ENCODE data around the gene EXOC6. TPM values are rescaled to one million over a fixed set of nuclear protein-coding genes. Genes with fewer than 3 reads are reported as not detected.

Gene EXOC6
- total and polyA plus RNA-seq, 2 of the 13 experiments (the other 11 are each of a cell fraction or from before 2014, with no cell fraction given) = 22.2 to 29.2 TPM

DNA sequence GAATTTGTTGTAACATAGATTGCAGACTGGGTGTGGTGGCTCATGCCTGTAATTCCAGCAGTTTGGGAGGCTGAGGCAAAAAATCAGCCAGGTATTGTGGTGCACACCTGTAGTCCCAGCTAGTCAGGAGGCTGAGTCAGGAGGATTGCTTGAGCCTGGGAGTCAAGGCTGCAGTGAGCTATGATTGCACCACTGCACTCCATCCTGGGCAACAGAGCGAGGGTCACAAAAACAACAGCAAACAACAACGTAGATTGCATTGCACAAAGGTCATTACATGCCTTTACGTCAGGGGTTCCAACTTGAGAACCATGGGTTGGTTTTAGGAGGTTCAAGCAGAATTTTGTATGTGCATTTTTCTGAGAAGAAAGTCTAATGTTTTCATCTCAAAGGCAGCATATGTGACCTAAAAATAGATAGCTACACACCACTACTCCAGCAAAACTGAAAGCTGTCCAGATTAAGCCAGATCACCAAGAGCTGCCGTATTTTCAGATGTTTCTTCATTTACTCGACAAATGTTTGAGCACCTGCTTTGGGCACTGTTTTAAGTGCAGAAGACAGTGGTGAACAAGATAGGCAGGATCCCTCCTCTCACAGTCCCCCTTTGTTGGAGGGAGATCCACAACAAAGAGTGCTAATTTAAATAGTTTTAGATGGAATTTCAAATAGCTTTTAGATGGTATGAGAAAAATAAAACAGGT lies 183.9 kb downstream of the EXOC6 start (continued):
- TF ChIP-seq ZNF460 (CRISPR knock-in tag; IDR thresholded peaks at IDR 0.05; ENCODE audit: borderline replicate concordance) (peak; percentile 39), ZMYM3 (CRISPR knock-in tag; IDR thresholded peaks at IDR 0.05) (peak; percentile 94), HMG20A (CRISPR knock-in tag; IDR thresholded peaks at IDR 0.05; ENCODE audit: borderline replicate concordance) (no peak), HNF4A (CRISPR knock-in tag; IDR thresholded peaks at IDR 0.05) (peak; percentile 73), ZNF670 (CRISPR knock-in tag; IDR thresholded peaks at IDR 0.05; ENCODE audit: borderline replicate concordance) (0 out of 2 replicates have a peak, but pooled peaks have one; percentile 36), ZMYM2 (CRISPR knock-in tag; IDR thresholded peaks at IDR 0.05) (0 out of 2 replicates have a peak, but pooled peaks have one; percentile 40), KDM1A (CRISPR knock-in tag; IDR thresholded peaks at IDR 0.05) (peak; percentile 74; the same call in 1 of the 2 replicates), LCORL (IDR thresholded peaks at IDR 0.05) (no peak), LCORL (CRISPR knock-in tag; IDR thresholded peaks at IDR 0.05) (no peak), KAT2B (IDR thresholded peaks at IDR 0.05; ENCODE audit: borderline replicate concordance, low read depth, low read length) (no peak), DMAP1 (CRISPR knock-in tag; IDR thresholded peaks at IDR 0.05) (0 out of 2 replicates have a peak, but pooled peaks have one; percentile 14), ZNF3 (CRISPR knock-in tag; IDR thresholded peaks at IDR 0.05) (peak; percentile 94), ZNF7 (CRISPR knock-in tag; IDR thresholded peaks at IDR 0.05) (no peak), FOXO1 (CRISPR knock-in tag; IDR thresholded peaks at IDR 0.05) (0 out of 2 replicates have a peak, but pooled peaks have one; percentile 35)
- TF ChIP-seq, protein P1, sequence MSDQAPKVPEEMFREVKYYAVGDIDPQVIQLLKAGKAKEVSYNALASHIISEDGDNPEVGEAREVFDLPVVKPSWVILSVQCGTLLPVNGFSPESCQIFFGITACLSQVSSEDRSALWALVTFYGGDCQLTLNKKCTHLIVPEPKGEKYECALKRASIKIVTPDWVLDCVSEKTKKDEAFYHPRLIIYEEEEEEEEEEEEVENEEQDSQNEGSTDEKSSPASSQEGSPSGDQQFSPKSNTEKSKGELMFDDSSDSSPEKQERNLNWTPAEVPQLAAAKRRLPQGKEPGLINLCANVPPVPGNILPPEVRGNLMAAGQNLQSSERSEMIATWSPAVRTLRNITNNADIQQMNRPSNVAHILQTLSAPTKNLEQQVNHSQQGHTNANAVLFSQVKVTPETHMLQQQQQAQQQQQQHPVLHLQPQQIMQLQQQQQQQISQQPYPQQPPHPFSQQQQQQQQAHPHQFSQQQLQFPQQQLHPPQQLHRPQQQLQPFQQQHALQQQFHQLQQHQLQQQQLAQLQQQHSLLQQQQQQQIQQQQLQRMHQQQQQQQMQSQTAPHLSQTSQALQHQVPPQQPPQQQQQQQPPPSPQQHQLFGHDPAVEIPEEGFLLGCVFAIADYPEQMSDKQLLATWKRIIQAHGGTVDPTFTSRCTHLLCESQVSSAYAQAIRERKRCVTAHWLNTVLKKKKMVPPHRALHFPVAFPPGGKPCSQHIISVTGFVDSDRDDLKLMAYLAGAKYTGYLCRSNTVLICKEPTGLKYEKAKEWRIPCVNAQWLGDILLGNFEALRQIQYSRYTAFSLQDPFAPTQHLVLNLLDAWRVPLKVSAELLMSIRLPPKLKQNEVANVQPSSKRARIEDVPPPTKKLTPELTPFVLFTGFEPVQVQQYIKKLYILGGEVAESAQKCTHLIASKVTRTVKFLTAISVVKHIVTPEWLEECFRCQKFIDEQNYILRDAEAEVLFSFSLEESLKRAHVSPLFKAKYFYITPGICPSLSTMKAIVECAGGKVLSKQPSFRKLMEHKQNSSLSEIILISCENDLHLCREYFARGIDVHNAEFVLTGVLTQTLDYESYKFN (CRISPR knock-in tag; conservative IDR thresholded peaks at IDR 0.05) = 0 out of 2 replicates have a peak, but pooled peaks have one; percentile 19
- TF ChIP-seq, protein P2, sequence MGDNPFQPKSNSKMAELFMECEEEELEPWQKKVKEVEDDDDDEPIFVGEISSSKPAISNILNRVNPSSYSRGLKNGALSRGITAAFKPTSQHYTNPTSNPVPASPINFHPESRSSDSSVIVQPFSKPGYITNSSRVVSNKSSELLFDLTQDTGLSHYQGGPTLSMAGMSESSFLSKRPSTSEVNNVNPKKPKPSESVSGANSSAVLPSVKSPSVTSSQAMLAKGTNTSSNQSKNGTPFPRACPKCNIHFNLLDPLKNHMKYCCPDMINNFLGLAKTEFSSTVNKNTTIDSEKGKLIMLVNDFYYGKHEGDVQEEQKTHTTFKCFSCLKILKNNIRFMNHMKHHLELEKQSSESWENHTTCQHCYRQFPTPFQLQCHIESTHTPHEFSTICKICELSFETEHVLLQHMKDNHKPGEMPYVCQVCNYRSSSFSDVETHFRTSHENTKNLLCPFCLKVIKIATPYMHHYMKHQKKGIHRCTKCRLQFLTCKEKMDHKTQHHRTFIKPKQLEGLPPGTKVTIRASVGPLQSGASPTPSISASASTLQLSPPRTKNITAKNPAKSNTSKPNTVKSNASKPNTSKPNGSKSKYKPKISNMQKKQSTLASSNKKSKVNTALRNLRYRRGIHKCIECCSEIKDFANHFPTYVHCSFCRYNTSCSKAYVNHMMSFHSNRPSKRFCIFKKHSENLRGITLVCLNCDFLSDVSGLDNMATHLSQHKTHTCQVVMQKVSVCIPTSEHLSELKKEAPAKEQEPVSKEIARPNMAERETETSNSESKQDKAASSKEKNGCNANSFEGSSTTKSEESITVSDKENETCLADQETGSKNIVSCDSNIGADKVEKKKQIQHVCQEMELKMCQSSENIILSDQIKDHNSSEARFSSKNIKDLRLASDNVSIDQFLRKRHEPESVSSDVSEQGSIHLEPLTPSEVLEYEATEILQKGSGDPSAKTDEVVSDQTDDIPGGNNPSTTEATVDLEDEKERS (CRISPR knock-in tag; IDR thresholded peaks at IDR 0.05) = peak; percentile 51; the same call in 1 of the 2 replicates
